Measurements from ENCODE around the gene CDS2.

GRCh38 chr20:5128886-5129285 lies 2.1 kb downstream of the CDS2 start:
- TF ChIP-seq POLR2AphosphoS5 (IDR thresholded peaks at IDR 0.05; ENCODE audit: low read depth, low read length): no peak
- no peak for TF ChIP-seq TAF1 (IDR thresholded peaks at IDR 0.05; ENCODE audit: borderline replicate concordance, insufficient read depth, low read length)
- peak; percentile 60 to 86; a peak in 3 of 4 replicates for TF ChIP-seq REST (IDR thresholded peaks at IDR 0.05; ENCODE audit: insufficient read depth in 1 of 2, low read depth in 2 of 2, low read length in 2 of 2)
- no peak for TF ChIP-seq SIN3A (IDR thresholded peaks at IDR 0.05; ENCODE audit: borderline replicate concordance, insufficient read depth, low read length)

All from PFSK-1 (cell line).